IPS DF 19.7 (cell line): ENCODE measurements around the gene IFNGR1.

Experiments used
- DNase-seq: peaks from one replicate; pipeline ENCODE4 v3.0.0-alpha.2; 2013; ENCODE audit warnings: low read depth, low spot score

Gene IFNGR1

GRCh38 chr6:137176729-137177128 lies 42.5 kb downstream of the IFNGR1 start:
- no peak for DNase-seq

DNA sequence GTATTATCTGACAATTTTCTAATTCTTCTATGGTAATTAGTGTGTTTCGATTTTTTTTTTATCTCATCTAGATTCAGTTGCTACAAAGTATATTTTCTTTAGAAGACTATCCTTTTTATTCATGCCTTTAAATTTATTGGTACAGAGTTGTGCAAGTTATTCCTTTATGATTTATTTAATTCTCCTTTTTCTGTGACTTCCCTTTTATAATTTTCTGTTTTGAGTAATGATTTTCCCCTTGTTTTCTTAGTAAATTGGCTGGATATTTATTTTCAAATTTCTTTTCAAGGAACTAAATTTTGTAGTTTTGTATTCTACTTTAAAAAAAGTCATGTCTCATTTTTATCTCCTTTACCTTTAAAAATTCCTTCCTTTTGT lies 43.3 kb downstream of the IFNGR1 start:
- no peak for DNase-seq

- no peak for DNase-seq
These were observed 43.9 kb downstream of the IFNGR1 start for GRCh38 chr6:137175157-137175867.

DNA sequence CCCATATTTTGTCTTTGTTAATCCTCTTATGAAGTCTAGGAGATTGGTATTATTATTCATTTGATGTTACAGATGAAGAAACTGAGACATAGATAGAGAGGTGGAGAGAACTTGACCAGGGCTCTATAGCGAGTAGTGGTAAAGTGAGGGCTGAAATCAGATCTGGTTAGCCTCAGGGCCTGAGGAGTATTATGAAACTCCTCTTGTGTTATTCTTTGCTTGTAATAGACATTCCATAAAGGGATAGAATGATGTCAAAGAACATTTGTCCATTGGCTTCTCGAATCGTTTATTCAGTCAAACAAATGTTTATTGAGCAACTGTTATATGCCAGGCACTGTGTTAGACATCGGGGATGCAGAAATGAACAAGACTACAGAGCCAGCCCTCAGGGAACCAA lies 45.7 kb downstream of the IFNGR1 start, which contains the start of gene IL22RA2:
Gene IL22RA2 (minus strand): TSS at position 144 of the 400 bp plus-strand sequence. CDS start 11,895 bp downstream, outside the sequence.
- DNase-seq: no peak

DNA sequence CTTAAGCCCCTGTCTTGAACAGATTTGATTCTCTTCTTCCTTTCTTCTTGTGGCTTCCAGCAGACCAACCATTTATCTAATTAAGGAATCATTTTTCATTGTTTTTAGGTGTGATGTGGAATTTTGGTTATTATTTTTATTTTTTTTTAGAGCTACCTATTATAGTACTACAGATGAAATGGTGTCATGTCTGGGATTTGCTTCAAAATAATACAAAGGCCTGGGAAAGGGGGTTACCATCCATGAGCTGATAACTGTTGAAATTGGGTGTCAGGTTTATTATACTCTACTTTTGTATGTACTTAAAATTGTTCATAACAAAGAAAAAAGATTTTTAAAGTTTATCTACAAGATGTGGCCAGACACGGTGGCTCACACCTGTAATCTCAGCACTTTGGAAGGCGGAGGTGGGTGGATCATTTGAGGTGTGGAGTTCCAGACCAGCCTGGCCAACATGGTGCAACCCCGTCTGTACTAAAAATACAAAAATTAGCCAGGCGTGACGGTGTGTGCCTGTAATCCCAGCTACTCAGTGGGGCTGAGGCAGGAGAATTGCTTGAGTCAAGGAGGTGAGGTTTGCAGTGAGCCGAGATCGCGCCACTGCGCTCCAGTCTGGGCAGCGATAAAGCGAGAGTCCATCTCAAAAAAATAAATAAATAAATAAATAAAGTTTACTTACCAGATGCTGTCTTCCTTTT lies 46.3 kb downstream of the IFNGR1 start:
- DNase-seq: no peak

DNA sequence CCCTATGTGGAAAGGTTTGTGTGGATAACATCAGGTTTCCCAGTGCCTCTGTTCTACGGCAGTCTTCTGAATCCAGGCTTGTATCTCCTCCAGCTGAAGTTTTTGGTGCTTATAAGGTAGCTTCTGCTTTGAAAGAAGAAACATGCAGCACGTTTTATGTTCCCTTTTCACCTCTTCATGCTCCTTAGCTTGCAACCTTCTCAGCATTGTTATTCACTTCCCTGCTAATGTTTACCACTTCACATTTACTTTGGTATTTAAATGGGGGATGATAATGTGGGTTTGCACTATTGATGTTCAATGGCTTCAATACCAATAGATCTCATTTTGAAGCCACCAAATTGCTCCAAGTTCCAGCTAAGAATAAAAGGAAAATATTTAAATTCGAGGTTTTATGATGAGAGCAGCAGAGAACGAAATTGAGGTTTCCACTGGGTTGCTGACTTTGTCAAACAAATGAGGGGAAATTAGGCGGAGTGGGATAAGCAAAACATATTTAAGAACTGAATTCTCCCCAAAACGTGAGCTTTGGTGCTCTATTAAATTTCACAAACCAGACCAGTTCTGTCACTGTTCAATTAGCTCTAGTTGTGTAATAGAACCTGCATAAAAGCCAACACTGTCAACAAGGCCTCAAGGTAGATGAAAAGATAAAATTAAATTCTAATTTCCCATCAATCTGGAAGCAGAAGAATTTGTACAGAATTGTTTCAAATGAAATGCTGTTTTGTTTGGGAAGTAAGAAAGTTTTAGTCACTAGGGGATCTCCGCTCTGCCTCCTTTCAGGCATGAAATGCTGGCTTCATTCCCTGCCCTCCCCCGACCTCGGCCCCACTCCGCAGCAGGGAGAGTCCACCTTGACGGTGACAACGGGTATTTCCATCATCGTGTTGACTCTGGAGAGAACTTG lies 47.1 kb downstream of the IFNGR1 start:
- peak; percentile 17 for DNase-seq

DNA sequence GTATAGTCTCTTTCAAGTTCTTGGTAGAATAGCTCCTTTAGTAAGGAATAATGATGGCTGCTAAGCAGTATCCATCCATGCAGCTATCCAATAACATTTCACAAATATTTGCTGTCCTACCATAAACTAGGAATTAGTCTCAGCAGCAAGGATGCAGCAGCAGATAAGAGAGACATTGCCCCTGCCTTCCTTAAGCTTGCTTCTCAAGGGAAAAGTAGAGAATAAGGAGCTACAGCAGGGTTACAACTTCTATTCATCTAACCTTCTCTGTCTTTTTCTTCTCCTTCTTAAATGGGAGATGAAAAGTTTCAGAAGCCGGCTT lies 48.2 kb downstream of the IFNGR1 start:
- no peak for DNase-seq

DNA sequence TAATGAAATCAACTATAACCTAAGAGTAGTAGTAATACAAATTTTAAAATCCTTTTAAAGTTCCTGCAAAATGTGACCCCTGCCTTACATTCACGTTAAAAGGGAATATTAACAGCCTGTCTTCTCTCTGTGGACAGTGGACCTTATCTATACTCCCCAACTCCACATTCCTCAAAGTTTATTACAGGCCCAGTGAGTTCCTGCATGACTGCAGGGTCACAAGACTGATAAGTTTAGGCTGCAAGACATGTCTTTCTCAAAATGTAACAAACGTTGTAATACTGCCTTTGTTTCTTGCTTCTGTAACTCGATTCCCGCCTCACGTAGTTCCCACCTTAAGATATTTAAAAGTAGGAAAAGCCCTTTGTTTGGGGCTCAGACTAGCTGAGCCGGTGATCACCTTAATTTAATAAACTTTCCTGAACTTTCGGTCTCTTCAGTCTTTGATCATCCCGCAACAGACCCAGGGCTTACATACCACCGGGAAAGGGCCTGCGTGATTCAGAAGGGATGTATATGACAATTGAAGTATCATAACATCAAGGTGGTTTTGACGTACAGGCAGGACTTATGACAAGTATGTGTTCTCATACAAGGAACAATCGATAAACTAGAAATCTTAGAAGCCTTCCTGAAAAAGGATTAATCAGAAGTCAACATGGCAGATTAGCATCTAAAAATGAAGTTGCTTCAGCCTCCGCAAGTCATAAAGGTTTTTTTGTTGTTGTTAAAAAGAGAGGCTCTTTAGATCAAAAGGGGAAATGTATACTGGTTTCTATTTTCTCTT lies 48.7 kb downstream of the IFNGR1 start:
- no peak for DNase-seq

- DNase-seq: no peak
These were observed 51.3 kb downstream of the IFNGR1 start for GRCh38 chr6:137167702-137168377.

GRCh38 chr6:137166247-137167098 lies 52.7 kb downstream of the IFNGR1 start:
- DNase-seq: no peak

- DNase-seq: no peak
These were observed 53.6 kb downstream of the IFNGR1 start for GRCh38 chr6:137165375-137166246.

GRCh38 chr6:137163732-137164318 lies 55.4 kb downstream of the IFNGR1 start:
- DNase-seq: no peak

GRCh38 chr6:137162692-137163306 lies 56.4 kb downstream of the IFNGR1 start:
- DNase-seq: no peak

GRCh38 chr6:137161949-137162348 lies 57.2 kb downstream of the IFNGR1 start:
- no peak for DNase-seq

- no peak for DNase-seq
These were observed 58.4 kb downstream of the IFNGR1 start for GRCh38 chr6:137160763-137161162.

DNA sequence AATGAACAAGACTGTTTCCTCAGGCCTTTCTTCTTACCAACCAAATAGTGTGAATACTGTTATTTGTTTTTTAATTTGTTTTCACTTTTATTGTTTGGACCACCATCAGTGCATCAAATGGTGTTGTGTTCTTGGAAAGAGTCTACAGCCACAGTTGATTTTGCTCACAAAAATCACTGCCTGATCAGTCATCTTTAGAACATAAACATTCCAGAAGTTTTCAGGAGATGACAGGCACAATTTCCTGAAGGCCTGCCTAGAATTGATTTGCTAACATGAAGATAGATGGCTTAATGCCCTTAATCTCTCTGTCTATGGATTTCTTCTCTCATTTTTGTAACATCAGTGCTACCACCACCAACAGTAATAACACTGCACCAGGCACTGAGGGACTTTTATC lies 59.3 kb downstream of the IFNGR1 start:
- DNase-seq: no peak

- DNase-seq: no peak
These were observed 61.6 kb downstream of the IFNGR1 start for GRCh38 chr6:137157601-137158000.

- no peak for DNase-seq
These were observed 62.5 kb downstream of the IFNGR1 start for GRCh38 chr6:137156650-137157049.
